ENCODE data around the gene OR1C1.
"Not testable (repeated sequence)": the region's sequence is repeated elsewhere in the genome, so short reads cannot be mapped to it uniquely, and the experiment has no call there.

The OR1C1 gene

DNA sequence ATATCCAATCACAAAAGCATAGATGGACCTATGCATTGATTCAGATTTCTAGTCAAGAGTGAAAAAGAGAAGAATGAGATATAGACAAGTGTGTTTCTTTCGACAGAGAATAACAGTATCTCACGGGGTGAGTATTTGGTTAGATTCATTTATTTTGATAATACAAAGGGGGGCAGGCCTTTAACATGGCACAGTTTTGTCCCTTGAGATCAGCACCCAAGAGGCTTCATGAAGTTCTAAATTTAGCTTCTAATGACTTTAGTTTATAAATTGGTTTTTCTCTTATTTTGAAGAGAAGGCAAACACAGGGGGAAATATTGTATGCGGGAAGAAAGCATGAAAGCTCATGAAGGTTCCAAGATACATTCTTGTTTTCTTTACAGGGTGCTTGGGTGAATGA, at the start of gene OR1C1:
Gene OR1C1 (minus strand): TSS at position 101 of the 400 bp plus-strand sequence. CDS start 2,150 bp downstream, outside the sequence.
- DNase-seq (ENCODE audit: low read depth in 2 of 3, low spot score in 1 of 3): no peak

DNA sequence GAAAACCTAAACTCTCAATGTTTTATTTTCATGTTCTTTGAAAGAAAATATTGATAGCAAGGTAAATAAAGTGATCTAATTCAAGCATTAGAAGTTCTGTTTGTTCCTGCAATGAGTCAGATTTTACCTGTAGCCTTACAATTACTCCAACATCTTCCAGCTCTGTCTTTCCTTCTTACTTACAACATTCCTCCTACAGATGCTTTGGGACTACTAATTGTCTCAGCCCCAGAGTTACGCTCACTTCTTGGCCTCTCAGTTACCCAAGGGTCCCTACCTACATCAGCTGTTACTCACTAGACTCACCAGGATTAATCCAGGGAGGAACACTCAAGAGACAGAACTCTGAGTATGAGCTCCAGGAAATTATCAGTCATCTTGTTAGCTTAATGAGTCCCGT, 37.2 kb upstream of the OR1C1 start:
- DNase-seq (ENCODE audit: low read depth in 2 of 3, low spot score in 1 of 3): no peak

- no peak for DNase-seq (ENCODE audit: low read depth in 2 of 3, low spot score in 1 of 3)
Observed at GRCh38 chr1:247769603-247770002, 9.2 kb upstream of the OR1C1 start.

DNA sequence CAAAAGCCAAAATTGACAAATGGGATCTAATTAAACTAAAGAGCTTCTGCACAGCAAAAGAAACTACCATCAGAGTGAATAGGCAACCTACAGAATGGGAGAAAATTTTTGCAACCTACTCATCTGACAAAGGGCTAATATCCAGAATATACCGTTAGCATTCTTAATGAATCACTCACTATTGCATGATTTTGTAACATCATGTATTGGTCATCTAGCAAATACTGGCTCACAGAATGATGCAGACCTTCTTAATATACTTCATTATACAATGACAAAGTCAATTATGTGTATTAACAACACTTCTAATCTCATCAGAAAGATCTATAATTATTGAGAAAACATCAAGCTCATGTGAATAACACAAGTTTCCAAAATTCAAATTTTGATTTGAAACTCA, 6.0 kb downstream of the OR1C1 start:
- not testable (repeated sequence) for DNase-seq (ENCODE audit: low read depth in 2 of 3, low spot score in 1 of 3)

DNA sequence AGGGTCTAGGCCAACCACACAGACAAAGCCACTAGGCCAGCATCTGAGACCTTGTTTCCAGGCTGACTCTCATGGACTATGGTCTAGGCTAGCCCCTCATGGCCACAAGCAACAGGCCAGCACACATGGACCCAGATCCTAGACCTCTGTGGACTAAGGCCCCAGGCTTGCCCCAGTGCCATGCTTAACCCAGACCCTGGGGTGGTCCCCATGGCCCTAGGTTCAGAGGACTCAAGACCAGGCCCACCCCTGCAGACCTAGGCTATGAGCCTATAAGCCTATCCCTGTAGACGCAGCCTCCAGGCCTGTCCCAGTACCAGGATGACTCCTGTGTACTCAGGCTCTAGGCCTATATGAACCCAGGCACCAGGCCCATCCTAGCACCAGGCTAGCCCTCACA, 10.5 kb downstream of the OR1C1 start:
- DNase-seq (ENCODE audit: low read depth in 2 of 3, low spot score in 1 of 3): no peak

GRCh38 chr1:247748041-247748440, 12.3 kb downstream of the OR1C1 start, which contains the start of gene OR14A2:
Gene OR14A2, minus strand, starts transcription at chr1:247748141.
- DNase-seq (ENCODE audit: low read depth in 2 of 3, low spot score in 1 of 3): no peak

DNA sequence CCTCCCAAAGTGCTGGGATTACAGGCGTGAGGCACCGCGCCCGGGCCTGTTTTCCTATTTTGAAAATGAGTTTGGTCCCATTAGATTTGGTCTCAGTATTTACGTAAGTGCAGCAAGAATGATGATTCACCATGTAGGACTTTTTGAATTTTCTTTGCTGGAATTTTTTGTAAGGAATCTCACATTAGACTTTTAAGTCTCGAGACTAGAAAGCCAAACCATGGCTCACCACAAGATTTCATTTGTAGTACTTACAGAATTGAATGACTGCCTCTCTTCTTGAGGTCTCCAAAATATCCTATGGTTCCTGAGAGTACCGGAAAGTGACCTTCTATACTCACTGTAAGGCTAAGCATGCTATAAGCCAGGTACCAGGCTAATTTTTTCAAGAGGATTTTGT, 12.7 kb downstream of the OR1C1 start:
- no peak for DNase-seq (ENCODE audit: low read depth in 2 of 3, low spot score in 1 of 3)

DNA sequence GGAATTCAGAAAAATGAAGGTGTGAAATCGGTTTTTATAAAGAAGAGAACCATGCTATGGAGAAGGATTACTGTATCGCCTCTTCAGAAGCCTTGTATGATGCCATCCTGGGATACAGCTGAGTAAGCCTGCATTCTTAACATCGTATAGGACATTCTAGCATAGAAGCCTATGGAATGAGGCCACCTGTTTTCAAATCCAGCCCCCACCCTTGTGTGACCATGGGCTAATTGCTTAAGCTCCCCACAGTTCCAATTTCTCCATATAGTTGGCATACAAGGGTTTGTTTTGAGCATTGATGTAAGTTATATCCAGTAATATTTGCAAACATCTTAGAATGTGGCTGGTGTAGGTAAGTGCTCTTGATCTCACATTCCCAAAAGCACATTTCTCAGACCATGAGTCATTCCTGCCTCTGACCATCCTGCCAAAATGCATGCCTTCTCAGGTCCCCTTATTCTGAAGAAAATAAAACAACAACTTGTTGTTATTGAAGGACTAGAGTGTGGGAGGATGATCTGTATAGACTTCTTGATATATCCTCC, 13.9 kb downstream of the OR1C1 start:
- no peak for DNase-seq (ENCODE audit: low read depth in 2 of 3, low spot score in 1 of 3)

- not testable (repeated sequence) for DNase-seq (ENCODE audit: low read depth in 2 of 3, low spot score in 1 of 3)
Observed at GRCh38 chr1:247742215-247742760, 18.1 kb downstream of the OR1C1 start.

DNA sequence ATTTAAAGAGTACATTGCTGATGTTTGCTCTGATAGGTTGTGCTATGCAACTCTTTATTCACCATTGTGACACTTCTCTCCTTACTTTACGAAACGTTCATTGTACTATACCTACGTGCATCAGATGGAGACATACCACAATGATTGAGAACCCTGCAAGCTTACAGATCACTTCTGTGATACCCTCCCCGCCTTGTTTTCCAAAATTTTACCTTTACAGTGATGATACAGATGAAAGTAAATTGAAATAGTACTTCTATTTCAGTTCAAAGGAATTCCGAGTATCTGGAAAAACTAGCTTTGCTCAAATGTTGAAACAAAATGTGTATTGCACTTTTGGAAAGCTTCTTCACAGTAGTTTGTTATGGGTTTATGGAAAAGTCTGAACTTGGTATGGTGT, 18.6 kb downstream of the OR1C1 start:
- no peak for DNase-seq (ENCODE audit: low read depth in 2 of 3, low spot score in 1 of 3)

DNA sequence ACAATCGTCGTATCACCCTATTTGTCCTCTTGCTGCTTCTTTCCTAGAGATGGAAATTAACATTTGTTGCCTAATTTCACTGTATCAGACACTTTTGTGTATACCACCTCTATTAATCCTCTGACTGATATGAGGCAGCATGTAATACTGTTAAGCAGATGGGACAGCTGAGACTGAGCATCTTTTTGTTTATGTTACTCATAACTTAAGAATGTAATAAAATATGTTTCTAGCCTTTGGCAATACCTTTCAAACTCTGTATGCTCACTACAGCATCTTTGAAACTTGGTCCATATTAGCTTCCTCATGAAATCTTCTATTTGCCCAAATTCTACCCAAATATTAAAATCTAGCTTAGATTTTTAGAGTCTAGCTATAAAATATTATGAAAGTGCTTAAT, 19.6 kb downstream of the OR1C1 start:
- no peak for DNase-seq (ENCODE audit: low read depth in 2 of 3, low spot score in 1 of 3)

GRCh38 chr1:247738315-247738714, 22.0 kb downstream of the OR1C1 start, which contains the start of gene OR14K1:
Gene OR14K1, plus strand, starts transcription at chr1:247738615. Its CDS starts 0 bp downstream, at chr1:247738615.
- no peak for DNase-seq (ENCODE audit: low read depth in 2 of 3, low spot score in 1 of 3)

- DNase-seq (ENCODE audit: low read depth in 2 of 3, low spot score in 1 of 3): no peak
Observed at GRCh38 chr1:247721222-247721621, 39.1 kb downstream of the OR1C1 start.

- DNase-seq (ENCODE audit: low read depth in 2 of 3, low spot score in 1 of 3): no peak
Observed at GRCh38 chr1:247716546-247716945, 43.8 kb downstream of the OR1C1 start, which contains the start of gene OR6F1. Gene OR6F1, minus strand, starts transcription at chr1:247716646. Its CDS starts 3,891 bp downstream, at chr1:247712755.

DNA sequence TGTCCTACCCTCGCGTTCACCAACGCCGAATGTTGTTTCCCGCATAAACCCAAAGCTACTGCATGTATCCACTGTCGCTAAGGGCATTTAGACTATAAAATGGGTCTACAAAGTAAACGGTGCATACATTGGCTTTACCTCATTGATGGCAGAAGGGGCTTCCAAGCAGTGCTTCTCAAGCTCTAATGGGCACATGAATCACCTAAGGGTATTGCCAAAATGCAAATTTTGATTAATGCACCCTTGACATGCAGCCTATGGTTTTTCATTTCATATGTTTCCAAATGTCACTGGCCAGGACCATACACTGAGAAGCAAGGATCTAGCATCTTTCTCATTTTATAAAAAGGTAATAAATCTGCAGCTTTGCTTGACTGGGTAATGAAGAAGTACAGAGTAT, 46.6 kb downstream of the OR1C1 start:
- no peak for DNase-seq (ENCODE audit: low read depth in 2 of 3, low spot score in 1 of 3)

DNA sequence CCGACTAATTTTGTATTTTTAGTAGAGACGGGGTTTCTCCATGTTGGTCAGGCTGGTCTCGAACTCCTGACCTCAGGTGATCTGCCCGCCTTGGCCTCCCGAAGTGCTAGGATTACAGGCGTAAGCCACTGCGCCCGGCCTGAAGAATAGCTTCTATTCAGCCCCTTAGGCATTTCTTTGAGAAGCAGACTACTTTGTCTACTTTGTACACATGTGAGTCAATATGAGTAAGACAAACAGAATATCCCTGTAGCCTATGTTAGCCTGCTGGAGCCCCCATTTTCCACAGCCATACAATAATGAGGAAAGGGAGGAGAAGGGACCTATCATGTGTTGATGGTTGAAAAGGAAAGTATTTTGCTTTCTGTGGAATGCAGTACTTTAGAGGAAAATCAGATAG, 49.7 kb downstream of the OR1C1 start:
- DNase-seq (ENCODE audit: low read depth in 2 of 3, low spot score in 1 of 3): not testable (repeated sequence)

All from stimulated activated CD4-positive, alpha-beta T cell treated with anti-CD3 and anti-CD28 coated beads, Interleukin-12 subunit alpha, Interleukin-12 subunit beta, amount 100 ng/mL, for 48 hours (primary cell).